Cardiac septum (tissue), 1 donor: ENCODE data around the gene CD47. TPM values are rescaled to one million over a fixed set of nuclear protein-coding genes. Genes with fewer than 3 reads are reported as not detected.

Source experiments
- DNase-seq: peaks from one replicate; pipeline ENCODE4 v3.0.0-alpha.2; 2020; ENCODE audit warnings: low spot score
- intact Hi-C: fragments of 100-400 bp; cut with DNase I; formaldehyde crosslinking; loops from one replicate; pipeline ENCODE4 v1.14.0; 2022
- total RNA-seq: library from RNA; stranded (reverse); fragmentation: NEBNext Ultra II Directional; extraction: Animal tissue kit (Norgen Biotek cat#: 25700); gene quantifications from one replicate; pipeline ENCODE4 v1.2.1, GENCODE V29; 2021
- donor health status: DM: no; HTN: no; CAD: no.

Gene CD47
- total RNA-seq, 1 donor from 2014 or later, result 51.4 TPM

DNA sequence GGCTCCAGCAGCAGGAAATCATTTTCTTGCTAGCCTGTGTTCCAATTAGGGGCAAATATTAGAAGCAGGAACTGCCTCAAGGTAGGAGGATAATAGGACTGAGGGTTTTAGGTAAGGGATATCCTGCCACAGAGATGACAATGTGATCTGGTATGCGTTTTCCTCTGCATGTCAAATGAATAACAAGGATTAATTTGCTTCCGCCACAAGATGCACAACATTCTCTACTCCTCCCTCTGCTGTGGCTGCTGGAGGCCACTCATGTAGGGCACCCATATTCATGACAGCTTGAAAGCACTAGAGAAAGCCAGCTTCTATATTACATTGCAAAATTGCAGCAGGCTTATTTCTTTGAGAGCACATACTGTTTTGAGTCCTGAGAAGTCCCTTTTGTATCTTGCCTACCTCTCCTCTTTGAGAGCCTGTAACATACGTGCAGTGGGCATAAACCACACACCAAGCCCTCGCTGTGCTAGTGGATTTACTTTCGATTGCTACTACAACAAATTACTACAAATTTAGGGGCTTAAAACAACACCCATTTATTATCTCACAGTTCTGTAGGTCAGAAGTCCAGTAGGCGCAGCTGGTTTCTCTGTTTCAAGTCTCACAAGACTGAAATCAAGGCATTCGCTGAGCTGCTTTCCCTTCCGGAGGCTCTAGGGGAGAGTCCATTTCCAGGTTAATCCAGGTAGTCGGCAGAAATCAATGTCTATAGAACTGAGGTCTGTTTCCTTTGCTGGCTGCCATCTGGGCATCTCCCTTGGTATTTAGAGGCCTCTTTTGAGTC is 5.9 kb upstream of the CD47 start:
- intact Hi-C loops, result no loop called here
- no peak for DNase-seq

DNA sequence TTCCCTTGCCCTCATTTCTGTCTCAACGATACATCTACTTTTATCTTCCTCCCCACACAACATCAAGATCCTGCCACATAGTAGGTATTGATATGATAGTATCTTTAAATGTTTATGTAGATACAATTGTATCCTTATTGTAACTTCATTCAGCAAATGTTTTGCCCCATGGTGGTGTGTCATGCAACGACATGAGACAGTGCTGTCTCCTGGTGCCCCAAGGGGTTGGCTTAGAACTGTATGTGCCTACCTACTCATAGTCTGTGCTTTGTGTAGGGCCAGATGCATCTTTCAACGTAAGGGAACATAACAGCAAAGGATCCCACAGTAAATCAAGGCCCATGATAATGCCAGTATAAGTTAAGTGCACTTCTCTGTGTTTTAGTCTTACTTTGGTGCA is 2.8 kb upstream of the CD47 start:
- intact Hi-C loops, result loop anchor here (5.0 kb wide), 2 partner anchors 129 to 136 kb away; partner anchors contain the start of gene IFT57
- DNase-seq, result no peak

DNA sequence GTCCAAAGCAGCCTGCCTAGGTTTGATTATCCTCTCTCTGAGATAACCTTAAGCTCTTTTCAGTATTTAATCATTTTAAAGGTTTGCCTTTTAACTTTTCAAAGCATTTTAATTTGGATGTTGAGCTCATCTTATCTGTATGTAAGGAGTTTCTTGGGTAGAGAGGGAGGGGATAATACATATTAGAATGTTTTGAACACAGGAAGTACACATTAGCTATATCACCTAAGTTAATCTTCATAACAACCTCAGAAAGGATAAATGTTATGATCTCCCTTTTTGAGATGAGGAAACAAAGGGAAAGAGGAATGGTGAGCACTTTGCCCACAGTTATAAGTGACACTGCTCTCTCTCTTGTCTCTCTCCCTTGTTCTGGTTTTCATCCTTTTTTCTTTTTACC is 2.2 kb upstream of the CD47 start:
- DNase-seq, result no peak
- intact Hi-C loops, result loop anchor here (5.0 kb wide), 2 partner anchors 129 to 136 kb away; partner anchors contain the start of gene IFT57

DNA sequence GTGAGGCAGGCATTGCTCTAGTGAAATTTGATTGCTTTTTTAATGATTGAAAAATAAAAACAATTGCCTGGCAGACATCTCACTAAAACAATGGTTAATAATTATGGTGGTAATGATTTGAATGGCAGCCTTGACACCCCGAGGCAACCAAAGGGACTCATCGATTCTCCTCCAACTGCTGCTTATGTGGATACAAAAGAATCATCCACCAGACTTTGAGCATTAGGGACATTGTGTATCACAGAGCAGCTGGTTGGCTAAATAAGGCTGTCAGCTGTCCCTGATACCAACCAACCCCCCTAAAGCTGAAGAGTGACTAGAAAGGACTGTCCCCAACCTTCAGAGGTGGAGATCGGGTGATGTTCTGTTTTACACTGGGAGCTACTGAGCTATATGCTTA is 1.7 kb upstream of the CD47 start:
- DNase-seq, result no peak
- intact Hi-C loops, result loop anchor here (5.0 kb wide), 2 partner anchors 130 to 135 kb away; partner anchors contain the start of gene IFT57

DNA sequence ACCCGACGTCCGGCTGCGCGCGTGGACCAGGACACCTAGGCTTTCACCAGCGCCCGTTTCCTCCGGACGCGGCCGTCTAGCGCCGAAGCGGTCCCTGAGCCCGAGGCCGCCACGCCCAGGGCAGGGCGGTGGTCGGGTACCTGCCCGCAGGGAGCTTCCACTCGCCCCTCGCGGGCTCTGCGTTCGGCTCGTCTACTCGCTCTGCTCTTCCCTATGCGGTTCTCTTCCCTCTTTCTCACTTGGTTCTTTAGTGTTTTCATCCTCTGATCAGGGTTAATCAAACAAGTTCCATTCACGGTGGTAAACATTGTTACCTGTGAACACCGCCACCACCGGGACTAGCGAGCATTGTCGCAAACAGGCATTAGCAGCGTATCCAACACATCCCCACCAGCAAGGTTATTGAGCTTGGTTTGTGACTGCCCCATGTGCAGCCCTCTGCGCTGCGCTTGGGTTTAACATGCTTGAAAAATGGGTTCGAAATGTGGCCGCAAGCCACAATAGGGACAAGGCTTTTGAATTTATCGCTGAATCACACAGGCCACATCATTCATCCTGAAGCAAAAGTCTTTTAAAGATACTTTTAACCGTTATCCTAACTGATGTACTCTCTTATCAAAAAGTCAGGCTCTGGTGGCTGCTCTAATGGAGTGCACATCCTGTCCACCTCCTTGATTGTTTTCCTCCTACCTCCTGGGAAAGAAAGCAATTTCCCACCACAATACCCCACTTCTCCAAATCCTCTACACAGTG is 843 bp upstream of the CD47 start:
- DNase-seq, result no peak
- intact Hi-C loops, result loop anchor here (5.0 kb wide), 2 partner anchors 131 to 134 kb away; partner anchors contain the start of gene IFT57

DNA sequence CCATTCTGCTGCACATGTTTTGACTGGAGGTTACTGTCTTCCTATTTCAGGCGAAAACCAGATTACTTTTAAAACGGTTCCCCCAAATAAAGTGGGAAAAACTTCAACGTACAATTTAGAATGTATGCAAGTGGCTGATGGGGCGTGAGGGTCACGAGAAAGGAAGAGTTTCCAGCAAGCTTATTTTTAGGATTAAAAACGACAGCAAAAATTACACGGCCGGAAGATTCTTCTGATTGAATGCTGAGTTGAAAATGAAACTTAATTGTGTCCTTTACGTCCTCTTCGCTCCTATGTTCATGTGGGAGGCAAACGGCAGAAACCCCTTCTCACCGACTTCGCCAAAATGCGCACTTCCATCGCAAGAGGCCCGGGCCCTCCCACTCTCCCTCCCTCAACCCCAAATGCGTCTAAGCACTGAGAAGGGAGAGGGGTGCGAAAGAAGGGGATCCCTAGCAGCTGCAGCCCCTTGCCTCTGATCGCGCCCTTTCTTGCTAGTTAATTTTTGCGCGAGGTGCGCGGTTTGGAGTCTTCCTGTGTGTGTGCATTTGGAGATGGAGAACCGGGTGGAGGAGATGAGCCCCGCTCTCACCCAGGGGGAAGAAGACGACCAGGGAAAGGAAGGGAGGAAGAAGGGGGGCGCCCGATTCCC is 656 bp downstream of the CD47 start:
- peak; percentile 78 for DNase-seq
- intact Hi-C loops, result loop anchor here (5.0 kb wide), 2 partner anchors 132 to 133 kb away; partner anchors contain the start of gene IFT57

DNA sequence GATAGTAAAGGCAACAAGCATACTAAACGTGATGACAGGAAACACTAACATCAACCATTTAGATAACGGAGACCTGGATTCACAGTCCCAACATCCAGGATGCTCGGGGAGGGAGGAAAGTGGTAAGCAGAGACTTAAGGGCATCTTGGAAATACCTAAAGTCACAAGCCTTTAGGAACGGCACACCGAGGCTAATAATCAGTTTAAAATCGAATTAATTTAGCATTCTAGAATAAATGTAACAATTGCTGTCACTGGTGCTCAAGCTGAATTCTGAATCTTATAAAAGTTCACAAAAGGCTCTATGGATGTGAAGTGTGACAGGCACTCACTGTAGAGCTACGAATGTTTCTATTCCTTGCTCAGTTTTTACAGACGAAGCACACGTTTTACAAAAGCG is 1.3 kb downstream of the CD47 start:
- DNase-seq, result no peak
- intact Hi-C loops, result no loop called here

DNA sequence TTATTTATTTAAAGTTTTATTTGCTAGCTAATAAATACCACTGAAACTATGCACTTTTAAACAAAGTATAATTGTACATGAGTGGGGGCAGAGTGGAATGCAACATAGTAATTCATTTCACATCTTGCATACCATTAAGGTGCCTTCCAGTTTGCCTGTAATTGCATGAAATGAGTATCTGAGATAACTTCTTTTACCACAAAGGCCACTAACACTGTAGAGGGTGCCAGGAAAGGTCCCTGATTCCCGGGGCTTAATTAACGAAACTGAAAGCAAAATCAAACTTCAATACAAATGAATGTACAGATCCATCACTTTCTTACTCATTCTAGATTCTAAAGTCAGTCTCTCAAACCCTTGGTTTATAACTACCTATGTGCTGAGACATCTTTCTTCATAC is 2.1 kb downstream of the CD47 start:
- intact Hi-C loops, result no loop called here
- DNase-seq, result no peak

DNA sequence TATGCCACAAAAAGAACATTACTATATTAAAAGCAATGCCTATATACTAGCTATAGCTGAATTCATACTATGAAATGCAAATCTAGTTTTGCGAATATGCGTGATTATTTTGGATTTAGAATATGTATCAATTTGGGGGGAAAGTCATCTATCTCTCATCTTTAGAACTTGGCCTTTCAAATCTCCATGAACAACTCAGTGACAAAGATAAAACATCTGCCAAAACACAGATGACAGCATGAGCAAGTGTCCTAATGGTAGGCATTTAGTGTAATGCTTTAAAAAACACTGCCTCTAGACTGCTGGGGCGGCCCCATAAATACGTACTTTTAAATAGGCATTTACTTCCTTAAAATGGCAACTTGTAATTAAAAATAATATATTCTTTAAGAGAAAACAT is 2.7 kb downstream of the CD47 start:
- intact Hi-C loops, result no loop called here
- no peak for DNase-seq

DNA sequence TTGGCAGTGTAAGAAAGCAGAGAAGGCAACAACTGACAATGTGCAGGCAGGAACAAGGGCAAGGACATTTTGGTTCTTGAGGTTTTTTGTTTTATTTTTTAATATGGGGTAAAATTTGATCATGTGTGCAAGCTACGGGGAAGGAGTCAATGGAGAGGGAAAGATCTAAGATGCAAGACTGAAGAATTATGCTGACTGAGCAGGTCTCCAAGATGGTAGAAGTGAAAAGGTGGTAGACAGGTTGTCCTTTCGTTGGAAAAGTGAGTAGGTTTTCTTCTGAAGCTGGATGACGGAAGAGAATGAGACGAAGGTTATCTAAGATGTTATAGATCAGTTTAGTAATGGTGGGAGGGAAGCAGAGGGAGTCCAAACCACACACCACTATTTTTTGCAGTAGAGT is 4.2 kb downstream of the CD47 start:
- no peak for DNase-seq
- intact Hi-C loops, result no loop called here

DNA sequence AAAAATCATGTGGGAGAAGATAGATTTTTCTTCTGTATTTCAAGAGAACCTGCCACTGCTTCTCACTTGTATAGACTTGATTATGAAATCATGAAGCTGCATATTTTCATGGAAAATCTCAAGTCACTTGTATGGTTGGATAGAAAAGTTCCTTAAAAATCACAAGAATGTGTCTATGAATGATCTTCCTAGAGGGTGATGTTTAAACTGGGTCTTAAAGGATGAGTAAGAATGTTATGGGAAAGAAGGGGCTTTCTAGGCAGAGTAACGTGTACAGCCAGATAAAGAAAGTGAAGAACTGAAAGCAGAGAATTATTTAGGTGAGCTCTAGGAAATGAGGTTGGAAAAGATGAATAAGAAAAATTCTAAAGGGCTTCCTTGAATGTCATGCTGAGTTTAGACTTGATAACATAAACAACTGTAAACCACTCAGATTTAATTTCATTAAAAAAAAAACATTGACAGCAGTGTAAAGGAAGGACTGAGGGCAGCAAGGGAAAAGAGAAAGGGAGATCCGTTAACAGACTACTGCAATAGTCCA is 5.0 kb downstream of the CD47 start:
- no peak for DNase-seq
- intact Hi-C loops, result no loop called here

DNA sequence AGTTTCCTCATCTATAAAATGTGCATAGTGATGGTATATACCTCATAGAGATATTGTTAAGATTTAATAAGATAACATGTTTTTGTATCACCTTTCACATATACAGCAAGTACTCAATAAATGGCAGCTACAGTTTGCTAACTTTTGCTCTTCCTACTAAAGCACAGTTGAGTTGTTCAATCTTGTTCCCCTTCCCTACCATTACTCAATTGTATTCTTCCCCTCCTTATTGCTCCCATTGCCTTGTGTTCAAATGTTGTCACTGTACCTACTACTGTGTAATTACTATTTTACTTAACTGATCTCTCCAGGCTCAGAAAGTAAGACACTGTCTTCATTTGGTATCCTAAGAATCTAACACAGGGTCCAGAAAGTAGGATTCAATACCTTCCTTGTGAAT is 5.5 kb downstream of the CD47 start:
- intact Hi-C loops, result no loop called here
- DNase-seq, result no peak

DNA sequence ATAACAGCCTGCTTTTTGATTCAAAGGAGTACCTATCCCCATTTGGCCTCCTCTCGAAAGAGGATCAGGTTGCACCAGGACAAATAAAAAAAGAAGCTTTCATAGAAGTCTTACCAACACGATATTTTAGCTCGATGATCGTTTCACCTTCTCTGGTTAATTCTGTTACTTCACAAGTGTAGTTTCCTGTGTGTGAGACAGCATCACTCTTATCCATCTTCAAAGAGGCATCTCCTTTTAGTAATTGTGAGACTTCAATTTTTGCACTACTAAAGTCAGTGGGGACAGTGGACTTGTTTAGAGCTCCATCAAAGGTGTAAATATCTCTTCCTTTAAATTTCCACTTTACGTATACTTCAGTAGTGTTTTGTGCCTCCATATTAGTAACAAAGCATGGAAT is 11.0 kb downstream of the CD47 start:
- DNase-seq, result no peak
- intact Hi-C loops, result no loop called here

DNA sequence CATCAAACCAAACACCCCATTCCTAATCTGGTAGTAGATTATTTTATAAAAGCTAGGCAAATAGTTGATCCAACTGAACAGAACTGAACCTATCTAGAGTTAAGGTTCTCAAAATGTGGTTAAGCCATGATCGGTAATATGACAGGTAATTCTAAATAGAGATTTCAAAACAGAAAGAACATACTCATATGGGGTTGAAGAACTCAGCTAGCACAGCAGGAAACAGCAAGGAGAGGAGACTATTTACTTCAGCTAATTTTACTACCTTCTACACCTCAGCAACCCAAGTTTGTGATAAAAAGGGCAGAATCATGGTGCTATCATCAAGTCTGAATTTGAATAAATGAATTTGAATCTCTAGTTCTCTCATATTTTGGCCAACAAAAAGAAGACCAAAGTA is 11.8 kb downstream of the CD47 start:
- DNase-seq, result no peak
- intact Hi-C loops, result no loop called here

DNA sequence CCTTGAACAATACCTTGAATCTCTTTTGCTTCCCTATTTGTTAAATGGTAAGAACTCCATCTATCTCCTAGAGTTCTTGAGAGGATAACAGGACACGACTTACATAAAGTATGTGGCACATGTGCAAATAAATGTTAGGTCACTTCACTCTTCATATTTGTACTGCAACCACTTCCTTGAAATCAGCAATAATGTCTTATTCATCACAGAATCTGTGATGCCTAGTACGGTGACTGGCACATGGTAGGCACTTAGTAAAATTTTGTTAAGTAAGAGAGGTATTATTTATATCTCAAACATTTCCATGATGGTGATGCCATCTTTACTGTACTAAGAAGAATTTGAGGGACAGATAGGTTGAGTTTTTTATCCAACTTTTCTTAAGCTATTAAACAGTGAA is 14.3 kb downstream of the CD47 start:
- DNase-seq, result no peak
- intact Hi-C loops, result no loop called here

DNA sequence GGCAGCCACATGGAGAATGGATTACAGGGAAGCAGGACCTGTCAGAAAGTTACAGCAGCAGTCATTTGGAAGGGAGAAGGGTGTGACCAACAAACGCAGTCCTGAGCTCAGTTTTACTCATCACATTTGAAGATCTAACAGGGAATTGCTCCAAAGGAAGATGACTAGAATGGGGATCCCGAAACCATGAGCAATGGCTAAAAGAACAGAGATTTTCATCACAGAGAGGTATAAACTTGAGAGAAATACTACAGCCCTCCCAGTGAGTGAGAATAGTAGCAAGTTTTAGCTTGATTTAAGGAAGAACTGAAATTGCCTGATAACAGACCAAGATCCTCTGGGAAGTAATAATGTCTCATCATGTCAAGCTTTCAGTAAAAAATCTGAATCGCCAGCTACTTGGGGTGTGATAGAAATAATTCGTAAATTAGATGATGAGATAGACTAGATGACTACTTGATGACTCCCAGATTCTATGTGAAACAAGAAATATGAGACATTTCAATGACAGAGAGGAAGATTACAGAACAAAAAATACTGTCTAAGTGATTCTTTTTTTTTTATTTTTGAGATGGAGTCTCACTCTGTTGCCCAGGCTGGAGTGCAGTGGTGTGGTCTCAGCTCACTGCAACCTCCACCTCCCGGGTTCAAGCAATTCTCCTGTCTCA is 16.9 kb downstream of the CD47 start:
- intact Hi-C loops, result no loop called here
- no peak for DNase-seq

DNA sequence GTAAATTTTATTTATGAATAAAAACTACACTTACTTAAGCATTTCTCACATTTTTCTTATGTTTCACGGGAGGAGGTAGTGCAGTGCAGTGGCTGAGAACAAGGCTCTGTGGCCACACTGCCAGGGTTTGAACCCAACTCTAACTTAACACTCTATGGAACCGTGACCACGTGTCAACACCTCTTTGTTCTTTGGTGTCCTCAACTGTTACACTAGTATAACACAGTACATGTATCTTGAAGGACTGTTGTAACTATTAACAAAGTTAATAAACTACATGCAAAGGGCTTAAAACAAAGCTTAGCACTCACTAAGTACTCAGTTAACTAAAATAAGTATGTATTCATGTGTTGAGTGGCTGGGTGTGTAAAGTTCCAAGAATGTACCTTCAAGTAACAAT is 19.5 kb downstream of the CD47 start:
- intact Hi-C loops, result no loop called here
- no peak for DNase-seq

DNA sequence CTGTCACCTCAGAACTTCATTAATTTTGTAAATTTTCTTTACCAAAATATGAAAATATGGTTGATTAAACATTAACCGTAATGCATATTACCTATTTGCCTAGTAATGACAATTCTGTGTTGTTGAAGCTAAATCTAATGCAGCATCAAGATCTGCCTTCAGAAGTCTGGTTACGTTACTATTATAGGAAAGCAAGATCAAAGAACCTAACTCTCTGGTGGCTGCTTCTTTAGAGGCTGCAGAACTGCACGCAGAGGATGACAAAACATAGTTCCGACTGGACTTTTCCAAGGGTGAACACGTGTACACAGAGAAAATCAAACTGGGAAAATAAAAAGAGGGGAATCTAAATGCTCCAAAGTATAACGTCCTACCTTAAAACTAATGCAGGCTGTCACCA is 20.5 kb downstream of the CD47 start:
- no peak for DNase-seq
- intact Hi-C loops, result no loop called here

DNA sequence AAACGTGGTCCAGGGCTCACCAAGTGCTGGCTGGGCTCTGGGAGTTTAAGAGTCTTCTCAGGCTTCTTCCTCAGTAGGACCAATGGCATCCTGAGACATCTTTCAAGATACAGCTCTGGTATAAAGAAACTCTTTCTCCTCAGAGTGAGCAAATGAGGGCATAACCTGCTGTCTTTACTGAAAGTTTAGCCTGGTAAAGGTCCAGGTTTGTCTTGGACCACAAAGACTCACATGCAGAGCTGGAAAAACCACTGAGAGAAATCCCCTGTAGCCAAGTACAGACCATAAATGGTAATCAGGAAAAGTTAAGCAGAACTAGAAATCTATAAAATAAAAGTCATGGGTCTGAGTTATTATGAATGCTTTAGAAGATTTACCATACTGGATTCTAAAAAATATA is 23.1 kb downstream of the CD47 start:
- intact Hi-C loops, result no loop called here
- DNase-seq, result no peak

DNA sequence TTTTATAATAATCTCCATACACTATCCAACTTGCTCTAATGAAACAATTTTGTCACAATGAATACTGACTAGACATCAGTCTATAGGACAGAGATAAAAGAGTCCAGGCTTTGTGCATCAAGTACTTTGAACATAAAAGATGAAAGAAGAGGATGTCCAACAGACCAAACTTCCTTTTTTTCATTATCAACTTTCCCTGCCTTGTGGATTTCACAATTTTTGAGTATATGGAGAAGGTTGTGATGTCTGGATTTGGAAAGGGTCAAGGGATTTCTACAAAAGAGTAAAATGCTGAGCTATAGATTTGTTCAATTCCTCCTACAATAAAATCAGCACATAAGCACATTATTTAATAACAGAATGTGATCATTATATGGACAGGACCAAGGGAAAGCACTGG is 25.7 kb downstream of the CD47 start:
- intact Hi-C loops, result no loop called here
- DNase-seq, result no peak
